Osteoblast (primary cell): Measurements from ENCODE around the gene TNS4. TPM values are rescaled to one million over a fixed set of nuclear protein-coding genes. Genes with fewer than 3 reads are reported as not detected.

Experiments used
- DNase-seq: peaks from one replicate; pipeline ENCODE4 v3.0.0; 2011; ENCODE audit warnings: low spot score, mixed read lengths; ENCODE audit not compliant: insufficient read length; ENCODE audit errors: missing footprints
- H2AFZ ChIP-seq: 2 replicates; pipeline ENCODE4 v1.6.0; 2011; ENCODE audit warnings: mild to moderate bottlenecking, low read length
- H3K27ac ChIP-seq: 2 replicates; pipeline ENCODE4 v1.5.1; 2011; ENCODE audit warnings: mild to moderate bottlenecking, low read depth, low read length, moderate library complexity
- H3K27me3 ChIP-seq: 2 replicates; pipeline ENCODE4 v1.6.0; 2012; ENCODE audit warnings: mild to moderate bottlenecking, control low read depth, inconsistent platforms, low read length, moderate library complexity; ENCODE audit not compliant: insufficient read depth
- H3K36me3 ChIP-seq: 2 replicates; pipeline ENCODE4 v1.5.1; 2011; ENCODE audit warnings: mild to moderate bottlenecking, low read length, control low read depth, moderate library complexity; ENCODE audit not compliant: insufficient read depth
- H3K4me1 ChIP-seq: 2 replicates; pipeline ENCODE4 v1.5.1; 2011; ENCODE audit warnings: mild to moderate bottlenecking, low read length, control low read depth, moderate library complexity; ENCODE audit not compliant: insufficient read depth
- H3K4me2 ChIP-seq: 2 replicates; pipeline ENCODE4 v1.6.0; 2011; ENCODE audit warnings: mild to moderate bottlenecking, low read length; ENCODE audit not compliant: insufficient read depth
- H3K4me3 ChIP-seq: fragments of 200-600 bp; sonication (generic); 3 replicates; pipeline ENCODE4 v1.5.1; 2012; ENCODE audit warnings: mild to moderate bottlenecking, low read length, inconsistent platforms; ENCODE audit not compliant: insufficient read depth
- H3K79me2 ChIP-seq: 2 replicates; pipeline ENCODE4 v1.6.0; 2012; ENCODE audit warnings: mild to moderate bottlenecking, low read length, control low read depth, inconsistent platforms; ENCODE audit not compliant: insufficient read depth
- H3K9me3 ChIP-seq: 2 replicates; pipeline ENCODE4 v1.5.1; 2011; ENCODE audit warnings: low read depth, low read length, control low read depth
- H4K20me1 ChIP-seq: 2 replicates; pipeline ENCODE4 v1.6.0; 2012; ENCODE audit warnings: mild to moderate bottlenecking, low read length, control low read depth; ENCODE audit not compliant: insufficient read depth
- CTCF ChIP-seq: IDR thresholded peaks from 2 replicates; pipeline ENCODE4 v1.5.1; 2011; ENCODE audit warnings: mild to moderate bottlenecking, low read depth, low read length, moderate library complexity; ENCODE audit errors: extremely low read depth
- total RNA-seq: library from RNA; depleted of rRNA; stranded (reverse); fragments of >200 nt; gene quantifications from 2 replicates; pipeline ENCODE4 v1.2.3, GENCODE V29; 2012

TNS4 gene
- total RNA-seq, 1 donor, result under 0.01 TPM

- H3K4me3 ChIP-seq, result peak overlapping the region; percentile 34
- H3K36me3 ChIP-seq, result no peaks in the 10 kb centered on the region
- H4K20me1 ChIP-seq, result no peaks in the 10 kb centered on the region
- H3K27ac ChIP-seq, result peak overlapping the region; percentile 97
- H3K79me2 ChIP-seq, result no peaks in the 10 kb centered on the region
- TF ChIP-seq CTCF, result no peak
- no peaks in the 10 kb centered on the region for H3K27me3 ChIP-seq
- no peaks in the 10 kb centered on the region for H3K9me3 ChIP-seq
- H2AFZ ChIP-seq, result no peak overlapping the region
- DNase-seq, result peak; percentile 97
- peak overlapping the region; percentile 66 for H3K4me2 ChIP-seq
- H3K4me1 ChIP-seq, result peaks cover 48% of the 10 kb centered on the region
Measured at GRCh38 chr17:40485851-40486521, 15.4 kb downstream of the TNS4 start.

- no peaks in the 10 kb centered on the region for H3K9me3 ChIP-seq
- no peaks in the 10 kb centered on the region for H3K36me3 ChIP-seq
- no peaks in the 10 kb centered on the region for H3K27me3 ChIP-seq
- H3K79me2 ChIP-seq, result no peaks in the 10 kb centered on the region
- no peak overlapping the region for H3K4me3 ChIP-seq
- no peak for TF ChIP-seq CTCF
- peaks cover 39% of the 10 kb centered on the region for H3K4me1 ChIP-seq
- no peak for DNase-seq
- H2AFZ ChIP-seq, result no peak overlapping the region
- H3K27ac ChIP-seq, result peak overlapping the region; percentile 97
- peak overlapping the region; percentile 66 for H3K4me2 ChIP-seq
- H4K20me1 ChIP-seq, result no peaks in the 10 kb centered on the region
Measured at GRCh38 chr17:40484973-40485530, 16.4 kb downstream of the TNS4 start.

GRCh38 chr17:40484285-40484972 is 17.0 kb downstream of the TNS4 start:
- Histone ChIP-seq H3K4me3 (no peak overlapping the region), H3K4me1 (peaks cover 34% of the 10 kb centered on the region), H3K4me2 (no peak overlapping the region), H3K27me3 (no peaks in the 10 kb centered on the region), H2AFZ (no peak overlapping the region), H4K20me1 (no peaks in the 10 kb centered on the region), H3K9me3 (no peaks in the 10 kb centered on the region), H3K79me2 (no peaks in the 10 kb centered on the region), H3K36me3 (no peaks in the 10 kb centered on the region), H3K27ac (peak overlapping the region; percentile 97)
- no peak for TF ChIP-seq CTCF
- no peak for DNase-seq

- no peaks in the 10 kb centered on the region for H3K36me3 ChIP-seq
- H3K4me1 ChIP-seq, result peaks cover 34% of the 10 kb centered on the region
- H4K20me1 ChIP-seq, result no peaks in the 10 kb centered on the region
- no peaks in the 10 kb centered on the region for H3K9me3 ChIP-seq
- no peak for TF ChIP-seq CTCF
- no peak overlapping the region for H3K4me2 ChIP-seq
- H3K79me2 ChIP-seq, result no peaks in the 10 kb centered on the region
- H3K27ac ChIP-seq, result peak overlapping the region; percentile 97
- no peak for DNase-seq
- no peak overlapping the region for H3K4me3 ChIP-seq
- H3K27me3 ChIP-seq, result no peaks in the 10 kb centered on the region
- H2AFZ ChIP-seq, result no peak overlapping the region
Measured at GRCh38 chr17:40483679-40484078, 17.7 kb downstream of the TNS4 start.
